Measurements from ENCODE around the gene SSR4. TPM values are rescaled to one million over a fixed set of nuclear protein-coding genes. Genes with fewer than 3 reads are reported as not detected.
"Not testable (repeated sequence)": the region's sequence is repeated elsewhere in the genome, so short reads cannot be mapped to it uniquely, and the experiment has no call there.

The SSR4 gene
- 100 to 1,000 TPM; 150 to 192 TPM for total RNA-seq

DNA sequence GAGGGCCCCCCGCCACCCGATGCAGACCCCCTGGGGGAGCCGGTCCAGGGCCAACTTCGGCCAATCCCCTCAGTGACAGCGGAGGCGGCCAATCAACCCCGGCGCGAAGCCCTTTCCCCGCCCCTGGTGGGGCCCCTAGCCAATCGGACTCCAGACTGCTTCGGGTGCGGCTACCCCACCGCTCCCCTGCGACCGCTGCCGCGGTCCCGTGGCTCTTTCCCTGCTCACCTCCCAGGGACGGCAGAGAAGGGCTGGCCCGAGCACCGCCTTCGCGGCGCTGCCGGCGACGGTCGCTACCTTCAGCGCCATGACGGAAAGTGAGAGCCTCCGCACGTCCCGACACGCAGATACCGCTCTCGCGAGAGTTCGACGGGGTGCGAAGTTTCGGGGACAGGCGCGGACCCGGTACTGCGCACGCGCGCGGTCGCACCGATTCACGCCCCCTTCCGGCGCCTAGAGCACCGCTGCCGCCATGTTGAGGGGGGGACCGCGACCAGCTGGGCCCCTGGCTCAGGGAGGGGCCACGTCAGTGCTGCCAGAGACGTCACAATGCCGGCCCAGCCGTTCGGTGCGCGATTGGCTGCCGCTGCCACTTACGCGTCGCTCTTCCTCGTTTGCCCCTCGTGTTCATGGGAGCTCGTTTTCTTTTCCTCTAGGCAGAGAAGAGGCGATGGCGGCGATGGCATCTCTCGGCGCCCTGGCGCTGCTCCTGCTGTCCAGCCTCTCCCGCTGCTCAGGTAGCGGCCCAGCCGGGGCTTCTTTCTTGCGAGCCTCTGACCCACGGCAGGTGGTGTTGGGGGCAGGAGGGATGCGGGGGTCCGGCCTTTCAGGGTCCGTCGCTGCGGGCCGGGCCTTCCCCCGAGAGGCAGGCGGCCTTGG, at the start of gene SSR4, which contains the start of gene IDH3G:
TSS of gene SSR4 (plus strand) at position 651 of the 879 bp plus-strand sequence. CDS start at position 671, 20 bp downstream.
TSS of gene IDH3G (minus strand) at position 358 of the 879 bp plus-strand sequence. CDS start at position 309, 49 bp downstream.
- Mint-ChIP-seq H3K27me3 (ENCODE audit: low read depth) (no peaks in the 10 kb centered on the region), H3K36me3 (ENCODE audit: insufficient read depth in 2 of 2) (peaks cover 2 to 13% of the 10 kb centered on the region in 2 donors), H3K27ac (peak within 1 kb of the TSS; percentile 94), H3K9me3 (no peaks in the 10 kb centered on the region), H3K4me3 (peak within 1 kb of the TSS; percentile 87 to 96), H3K4me1 (ENCODE audit: low read depth) (peaks cover 21% of the 10 kb centered on the region)
- DNase-seq, result peak; percentile 92
- peak; percentile 95 to 96 for ATAC-seq (replicated peaks in 1 of 2)

DNA sequence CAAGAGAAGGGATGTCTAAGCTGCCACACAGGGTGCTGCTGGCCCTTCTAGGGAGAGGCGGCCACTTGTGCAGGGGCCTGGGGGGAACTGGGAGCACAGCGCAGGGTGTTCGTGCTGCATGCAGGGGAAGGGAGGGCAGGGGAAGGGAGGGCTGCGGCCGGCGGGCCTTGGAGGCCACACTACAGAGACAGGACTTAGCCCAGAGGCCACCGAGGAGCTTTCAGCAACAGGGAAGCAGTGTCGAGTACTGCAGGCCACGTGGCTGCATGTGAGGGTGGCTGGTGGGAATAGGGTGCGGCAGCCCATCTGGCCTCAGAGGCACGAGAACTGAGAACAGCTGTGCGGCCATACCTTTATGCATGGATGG, 49.4 kb upstream of the SSR4 start:
- not testable (repeated sequence) for DNase-seq; ATAC-seq (replicated peaks in 1 of 2); H3K27ac Mint-ChIP-seq; H3K4me3 Mint-ChIP-seq; H3K4me1 Mint-ChIP-seq (ENCODE audit: low read depth); H3K9me3 Mint-ChIP-seq; H3K36me3 Mint-ChIP-seq (ENCODE audit: insufficient read depth in 2 of 2)
- H3K27me3 Mint-ChIP-seq (ENCODE audit: low read depth), result peaks cover 42% of the 10 kb centered on the region

- H3K27me3 Mint-ChIP-seq (ENCODE audit: low read depth), result peaks cover 47% of the 10 kb centered on the region
- H3K4me3 Mint-ChIP-seq, result no peak overlapping the region
- H3K9me3 Mint-ChIP-seq, result no peaks in the 10 kb centered on the region
- no peaks in the 10 kb centered on the region for H3K4me1 Mint-ChIP-seq (ENCODE audit: low read depth)
- H3K36me3 Mint-ChIP-seq (ENCODE audit: insufficient read depth in 2 of 2), result no peaks in the 10 kb centered on the region
- DNase-seq (no peak), ATAC-seq (replicated peaks in 1 of 2) (no peak)
- no peak overlapping the region for H3K27ac Mint-ChIP-seq
Observed at GRCh38 chrX:153746359-153746758, 48.1 kb upstream of the SSR4 start.

DNA sequence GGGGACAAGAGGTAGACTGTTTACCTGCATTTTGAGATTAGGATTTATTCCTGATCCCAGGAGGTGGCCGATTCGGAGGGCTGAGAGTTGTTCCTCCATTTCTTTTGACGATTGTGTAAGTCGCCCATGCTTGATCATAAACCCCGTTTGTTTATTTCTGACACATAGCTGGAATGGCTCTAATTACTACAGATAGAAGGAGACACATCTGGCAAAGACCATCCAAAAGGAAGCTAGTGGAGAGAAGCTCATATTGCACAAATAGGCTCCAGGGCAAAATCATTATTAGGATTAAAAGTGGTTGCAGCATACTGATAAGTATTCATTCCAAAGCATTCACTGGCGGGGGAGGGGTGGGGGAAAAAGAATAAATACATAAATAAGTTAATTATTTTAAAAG, 47.5 kb upstream of the SSR4 start:
- H3K27me3 Mint-ChIP-seq (ENCODE audit: low read depth), result peaks cover 48% of the 10 kb centered on the region
- H3K4me3 Mint-ChIP-seq; H3K36me3 Mint-ChIP-seq (ENCODE audit: insufficient read depth in 2 of 2); DNase-seq; H3K4me1 Mint-ChIP-seq (ENCODE audit: low read depth); ATAC-seq (replicated peaks in 1 of 2); H3K9me3 Mint-ChIP-seq; H3K27ac Mint-ChIP-seq: not testable (repeated sequence)

DNA sequence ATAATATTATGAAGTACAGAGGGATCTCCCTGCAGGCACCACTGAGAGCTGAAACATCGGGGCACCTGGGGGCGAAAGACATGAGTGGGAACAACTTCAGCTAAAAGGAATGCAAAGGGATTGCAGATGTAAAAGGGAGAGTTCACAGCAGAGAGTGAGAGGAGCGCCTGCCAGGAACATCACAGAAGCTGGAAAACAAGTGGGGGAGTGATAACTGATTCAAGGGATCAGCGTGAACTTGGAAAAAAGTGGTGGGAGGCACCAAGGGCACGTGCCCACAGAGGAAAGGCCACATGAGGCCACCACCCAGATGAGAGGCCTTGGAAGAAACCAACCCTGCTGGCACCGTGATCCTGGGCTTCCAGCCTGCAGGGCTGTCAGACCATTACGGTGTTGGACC, 45.5 kb upstream of the SSR4 start:
- H3K36me3 Mint-ChIP-seq (ENCODE audit: insufficient read depth in 2 of 2); H3K27ac Mint-ChIP-seq; H3K4me1 Mint-ChIP-seq (ENCODE audit: low read depth); DNase-seq; H3K4me3 Mint-ChIP-seq; ATAC-seq (replicated peaks in 1 of 2); H3K9me3 Mint-ChIP-seq: not testable (repeated sequence)
- peaks cover 61% of the 10 kb centered on the region for H3K27me3 Mint-ChIP-seq (ENCODE audit: low read depth)

GRCh38 chrX:153750127-153750774, 44.2 kb upstream of the SSR4 start:
- ATAC-seq (replicated peaks in 1 of 2) (no peak), DNase-seq (no peak)
- Mint-ChIP-seq H3K27ac (no peak overlapping the region), H3K27me3 (ENCODE audit: low read depth) (peaks cover 53% of the 10 kb centered on the region), H3K4me3 (no peak overlapping the region), H3K4me1 (ENCODE audit: low read depth) (no peaks in the 10 kb centered on the region), H3K9me3 (no peaks in the 10 kb centered on the region), H3K36me3 (ENCODE audit: insufficient read depth in 2 of 2) (no peaks in the 10 kb centered on the region)

GRCh38 chrX:153755136-153755535, 39.3 kb upstream of the SSR4 start:
- Mint-ChIP-seq H3K27me3 (ENCODE audit: low read depth) (peaks cover 28% of the 10 kb centered on the region), H3K27ac (no peak overlapping the region), H3K9me3 (peaks cover 0 to 2% of the 10 kb centered on the region in 2 donors), H3K4me3 (no peak overlapping the region), H3K36me3 (ENCODE audit: insufficient read depth in 2 of 2) (no peaks in the 10 kb centered on the region), H3K4me1 (ENCODE audit: low read depth) (no peaks in the 10 kb centered on the region)
- ATAC-seq (replicated peaks in 1 of 2) (no peak), DNase-seq (no peak)

GRCh38 chrX:153761863-153762262, 32.6 kb upstream of the SSR4 start:
- H3K27me3 Mint-ChIP-seq (ENCODE audit: low read depth), result peaks cover 9% of the 10 kb centered on the region
- H3K27ac Mint-ChIP-seq, result no peak overlapping the region
- peaks cover 15% of the 10 kb centered on the region for H3K4me1 Mint-ChIP-seq (ENCODE audit: low read depth)
- H3K4me3 Mint-ChIP-seq, result no peak overlapping the region
- DNase-seq (no peak), ATAC-seq (replicated peaks in 1 of 2) (no peak)
- H3K36me3 Mint-ChIP-seq (ENCODE audit: insufficient read depth in 2 of 2), result no peaks in the 10 kb centered on the region
- H3K9me3 Mint-ChIP-seq, result no peaks in the 10 kb centered on the region

- no peak overlapping the region for H3K27ac Mint-ChIP-seq
- peaks cover 9% of the 10 kb centered on the region for H3K27me3 Mint-ChIP-seq (ENCODE audit: low read depth)
- no peaks in the 10 kb centered on the region for H3K36me3 Mint-ChIP-seq (ENCODE audit: insufficient read depth in 2 of 2)
- ATAC-seq (replicated peaks in 1 of 2), result no peak
- H3K4me3 Mint-ChIP-seq, result no peak overlapping the region
- H3K4me1 Mint-ChIP-seq (ENCODE audit: low read depth), result peaks cover 17% of the 10 kb centered on the region
- DNase-seq, result no peak
- H3K9me3 Mint-ChIP-seq, result no peaks in the 10 kb centered on the region
Observed at GRCh38 chrX:153762626-153763173, 31.8 kb upstream of the SSR4 start.

DNA sequence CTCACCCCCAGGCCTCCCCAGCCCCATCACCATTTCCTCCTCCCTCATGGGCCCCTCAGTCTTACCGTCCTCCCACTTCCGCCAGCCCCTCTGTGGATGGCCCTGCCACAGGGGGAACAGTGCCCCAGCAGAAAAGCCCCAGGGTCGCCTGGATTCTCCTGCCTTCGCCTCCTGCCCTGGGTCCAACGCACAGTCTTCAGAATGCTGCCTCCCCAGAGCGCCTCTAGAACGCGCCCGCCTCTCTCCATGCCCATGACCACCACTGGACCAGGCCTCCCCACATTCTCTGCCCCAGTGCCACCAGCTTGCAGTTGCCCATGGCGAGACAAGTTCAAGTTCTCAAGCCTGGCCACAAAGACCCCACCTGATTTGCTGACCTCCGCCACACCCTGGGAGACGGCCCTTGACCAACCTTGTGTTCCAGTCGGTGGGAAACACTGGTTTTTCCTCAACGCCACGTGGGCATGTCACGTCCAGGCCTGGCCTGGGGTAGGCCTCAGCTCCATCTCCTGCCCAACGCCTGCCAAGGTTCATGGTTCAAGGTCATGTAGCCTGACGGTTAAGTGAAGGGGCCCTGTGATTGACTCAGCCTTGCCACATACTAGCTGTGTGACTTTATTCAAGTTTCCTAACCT, 31.1 kb upstream of the SSR4 start:
- Mint-ChIP-seq H3K4me3 (no peak overlapping the region), H3K27me3 (ENCODE audit: low read depth) (peaks cover 9% of the 10 kb centered on the region), H3K36me3 (ENCODE audit: insufficient read depth in 2 of 2) (no peaks in the 10 kb centered on the region), H3K4me1 (ENCODE audit: low read depth) (peaks cover 17% of the 10 kb centered on the region), H3K27ac (no peak overlapping the region), H3K9me3 (no peaks in the 10 kb centered on the region)
- peak in 1 of 2 donors; percentile 3 for ATAC-seq (replicated peaks in 1 of 2)
- DNase-seq, result no peak

DNA sequence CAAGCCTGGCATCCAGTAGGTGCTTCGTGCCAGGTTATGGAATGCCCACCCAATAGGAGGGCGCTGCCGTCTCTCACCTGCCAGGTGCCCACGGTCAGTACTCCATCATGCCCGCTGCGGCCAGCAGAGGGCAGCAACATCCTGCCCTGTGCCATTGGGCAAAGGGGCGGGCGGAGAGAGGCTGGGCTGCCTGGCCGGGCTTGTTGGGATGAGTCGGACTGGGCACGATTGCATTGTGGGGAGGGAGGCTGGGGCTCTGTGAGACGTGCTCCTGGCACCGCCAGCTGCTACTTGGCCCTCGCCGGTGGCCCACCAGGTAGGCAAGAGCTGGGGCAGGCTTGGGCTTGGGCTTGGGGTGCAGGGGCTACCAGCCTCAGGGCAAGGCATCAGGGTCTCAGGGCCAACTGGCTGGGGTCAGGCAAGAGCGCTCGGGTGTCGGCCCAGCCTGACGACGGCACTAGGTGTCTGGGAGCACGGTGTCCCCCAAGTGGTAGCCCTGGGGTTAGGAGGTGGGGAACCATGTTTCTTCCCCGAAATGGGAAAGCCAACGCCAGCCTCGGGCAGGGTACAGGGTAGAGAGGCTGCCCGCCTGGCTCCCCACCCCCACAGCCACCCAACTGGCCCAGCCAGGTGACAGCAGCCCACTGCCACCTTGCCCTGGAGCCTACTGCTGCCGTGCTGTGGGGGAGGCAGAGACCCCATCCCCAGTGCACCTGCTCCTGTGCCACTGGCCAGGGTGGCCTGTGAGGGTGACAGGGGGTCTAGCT, 30.3 kb upstream of the SSR4 start, which contains the start of gene PLXNB3:
TSS of gene PLXNB3 (plus strand) at position 261 of the 767 bp plus-strand sequence. CDS start 1,287 bp downstream, outside the sequence.
- DNase-seq (peak; percentile 82 to 83), ATAC-seq (replicated peaks in 1 of 2) (peak; percentile 87 to 92)
- H3K4me1 Mint-ChIP-seq (ENCODE audit: low read depth), result peaks cover 17% of the 10 kb centered on the region
- peaks cover 9% of the 10 kb centered on the region for H3K27me3 Mint-ChIP-seq (ENCODE audit: low read depth)
- no peak within 1 kb of the TSS for H3K27ac Mint-ChIP-seq
- no peaks in the 10 kb centered on the region for H3K36me3 Mint-ChIP-seq (ENCODE audit: insufficient read depth in 2 of 2)
- peak within 1 kb of the TSS in 1 of 2 donors; percentile 52 for H3K4me3 Mint-ChIP-seq
- no peaks in the 10 kb centered on the region for H3K9me3 Mint-ChIP-seq

DNA sequence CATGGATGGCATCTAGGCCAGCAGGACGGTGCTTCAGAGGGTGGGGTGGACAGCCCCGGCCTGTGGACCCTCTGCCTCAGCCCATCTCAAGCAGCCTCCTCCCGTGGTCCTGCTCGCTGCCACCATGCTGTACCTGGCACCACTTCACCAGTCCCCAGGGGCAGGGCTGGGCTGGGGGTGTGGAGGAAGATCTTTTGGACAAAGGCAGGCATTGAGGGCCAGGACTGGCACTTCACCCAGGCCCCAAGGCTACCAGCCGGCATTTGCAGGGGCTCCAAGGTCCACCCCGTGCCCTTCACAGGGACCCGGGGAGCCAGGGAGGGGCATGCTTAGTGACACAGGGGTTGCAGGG, 29.7 kb upstream of the SSR4 start:
- ATAC-seq (replicated peaks in 1 of 2) (no peak), DNase-seq (no peak)
- Mint-ChIP-seq H3K4me3 (no peak overlapping the region), H3K9me3 (no peaks in the 10 kb centered on the region), H3K27me3 (ENCODE audit: low read depth) (peaks cover 9% of the 10 kb centered on the region), H3K36me3 (ENCODE audit: insufficient read depth in 2 of 2) (no peaks in the 10 kb centered on the region), H3K27ac (no peak overlapping the region), H3K4me1 (ENCODE audit: low read depth) (peaks cover 17% of the 10 kb centered on the region)
